Gastroesophageal sphincter (tissue), 4 donors: ENCODE measurements around the gene TPD52L1. TPM values are rescaled to one million over a fixed set of nuclear protein-coding genes. Genes with fewer than 3 reads are reported as not detected.

Source experiments
- ATAC-seq: fragments of 150-250 bp; one replicate; pipeline ENCODE4 v1.9.1; 2016; ENCODE audit warnings: mild to moderate bottlenecking, moderate library complexity
- H3K27ac ChIP-seq, 4 donors: fragments of 200-600 bp; sonication (generic) in 3 of 4; 1 replicate in 3 of 4; 2 replicates in 1 of 4; pipeline ENCODE4 v1.5.1; 2016 to 2019
- H3K27me3 ChIP-seq: fragments of 200-600 bp; sonication (generic); one replicate; pipeline ENCODE4 v1.5.1; 2019
- H3K36me3 ChIP-seq, 2 donors: fragments of 200-600 bp; sonication (generic); one replicate each; pipeline ENCODE4 v1.5.1; 2019; ENCODE audit warnings: control low read depth in 1 of 2
- H3K4me1 ChIP-seq, 3 donors: fragments of 200-600 bp; sonication (generic); 1 replicate in 2 of 3; 2 replicates in 1 of 3; pipeline ENCODE4 v1.5.1; 2016 to 2019; ENCODE audit warnings: control low read depth in 2 of 3
- H3K4me3 ChIP-seq, 2 donors: fragments of 200-600 bp; sonication (generic); one replicate each; pipeline ENCODE4 v1.5.1; 2019; ENCODE audit warnings: mild to moderate bottlenecking in 1 of 2, moderate library complexity in 1 of 2
- H3K9me3 ChIP-seq, 3 donors: fragments of 200-600 bp; sonication (generic); one replicate each; pipeline ENCODE4 v1.5.1; 2017 to 2019; ENCODE audit warnings: control low read depth in 2 of 3
- EP300 ChIP-seq: sonication (generic); formaldehyde crosslinking; IDR thresholded peaks from one replicate; pipeline ENCODE4 v1.6.1; 2017; ENCODE audit warnings: antibody characterized with exemption, mild to moderate bottlenecking
- POLR2A ChIP-seq, 2 donors: fragments of 450-650 bp; IDR thresholded peaks; one replicate each; pipeline ENCODE4 v1.6.1; 2017; ENCODE audit warnings: antibody characterized with exemption in 2 of 2, mild to moderate bottlenecking in 2 of 2, moderate library complexity in 1 of 2
- POLR2AphosphoS5 ChIP-seq: sonication (generic); formaldehyde crosslinking; IDR thresholded peaks from one replicate; pipeline ENCODE4 v1.6.1; 2017; ENCODE audit warnings: antibody characterized with exemption
- WGBS, 2 donors: methylation state at CpG; one replicate each; pipeline ENCODE4 v1.1.5; 2018; ENCODE audit warnings: low coverage in 1 of 2; 5-methylcytosine and 5-hydroxymethylcytosine counted together
- total RNA-seq, 4 donors: library from RNA; depleted of rRNA; stranded (reverse); fragments of >200 nt; gene quantifications; one replicate each; pipeline ENCODE4 v1.1.0, GENCODE V29; 2016
- TF ChIP-seq, protein P1 (sequence below), 4 experiments: fragments of 200-600 bp in 2 of 4; fragments of 450-650 bp in 2 of 4; sonication (generic) in 1 of 4; IDR thresholded peaks; one replicate each; pipeline ENCODE4 v1.5.1; 2017 to 2019; ENCODE audit warnings: antibody characterized with exemption in 4 of 4, mild to moderate bottlenecking in 2 of 4, moderate library complexity in 2 of 4

The TPD52L1 gene
- total RNA-seq, 4 donors from 2014 or later = 11.2 to 59.7 (median 20.2) TPM

DNA sequence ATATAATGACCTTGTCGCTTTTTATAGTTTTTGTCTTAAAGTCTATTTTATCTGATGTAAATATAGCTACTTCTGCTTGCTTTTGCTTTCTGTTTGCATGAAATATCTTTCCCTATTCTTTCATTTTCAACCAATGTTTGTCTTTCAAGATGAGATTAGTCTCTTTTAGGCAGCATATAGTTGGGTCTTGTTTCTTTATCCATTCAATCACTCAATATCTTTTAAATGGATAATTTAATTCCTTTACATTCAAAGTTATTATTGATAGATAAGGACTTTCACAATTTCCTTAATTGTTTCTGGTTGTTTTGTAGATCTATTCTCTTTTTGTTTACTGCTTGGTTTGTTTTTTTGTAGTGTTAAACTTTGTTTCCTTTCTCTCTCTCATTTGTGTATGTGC, 43.5 kb upstream of the TPD52L1 start:
- H3K9me3 ChIP-seq = peaks cover 0 to 35% (median 0%) of the 10 kb centered on the region in 3 donors
- H3K36me3 ChIP-seq = no peaks in the 10 kb centered on the region
- H3K4me3 ChIP-seq = no peak overlapping the region
- H3K27ac ChIP-seq = no peak overlapping the region
- TF ChIP-seq, protein P1, sequence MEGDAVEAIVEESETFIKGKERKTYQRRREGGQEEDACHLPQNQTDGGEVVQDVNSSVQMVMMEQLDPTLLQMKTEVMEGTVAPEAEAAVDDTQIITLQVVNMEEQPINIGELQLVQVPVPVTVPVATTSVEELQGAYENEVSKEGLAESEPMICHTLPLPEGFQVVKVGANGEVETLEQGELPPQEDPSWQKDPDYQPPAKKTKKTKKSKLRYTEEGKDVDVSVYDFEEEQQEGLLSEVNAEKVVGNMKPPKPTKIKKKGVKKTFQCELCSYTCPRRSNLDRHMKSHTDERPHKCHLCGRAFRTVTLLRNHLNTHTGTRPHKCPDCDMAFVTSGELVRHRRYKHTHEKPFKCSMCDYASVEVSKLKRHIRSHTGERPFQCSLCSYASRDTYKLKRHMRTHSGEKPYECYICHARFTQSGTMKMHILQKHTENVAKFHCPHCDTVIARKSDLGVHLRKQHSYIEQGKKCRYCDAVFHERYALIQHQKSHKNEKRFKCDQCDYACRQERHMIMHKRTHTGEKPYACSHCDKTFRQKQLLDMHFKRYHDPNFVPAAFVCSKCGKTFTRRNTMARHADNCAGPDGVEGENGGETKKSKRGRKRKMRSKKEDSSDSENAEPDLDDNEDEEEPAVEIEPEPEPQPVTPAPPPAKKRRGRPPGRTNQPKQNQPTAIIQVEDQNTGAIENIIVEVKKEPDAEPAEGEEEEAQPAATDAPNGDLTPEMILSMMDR (IDR thresholded peaks at IDR 0.05) = no peak
- no peak for TF ChIP-seq EP300
- no peak for TF ChIP-seq POLR2AphosphoS5
- TF ChIP-seq POLR2A (IDR thresholded peaks at IDR 0.05) = no peak
- no peaks in the 10 kb centered on the region for H3K4me1 ChIP-seq
- no peak for ATAC-seq
- 94 to 100% methylated on average over 1 of the region's 1 CpG for WGBS, 2 donors
- H3K27me3 ChIP-seq = no peaks in the 10 kb centered on the region

DNA sequence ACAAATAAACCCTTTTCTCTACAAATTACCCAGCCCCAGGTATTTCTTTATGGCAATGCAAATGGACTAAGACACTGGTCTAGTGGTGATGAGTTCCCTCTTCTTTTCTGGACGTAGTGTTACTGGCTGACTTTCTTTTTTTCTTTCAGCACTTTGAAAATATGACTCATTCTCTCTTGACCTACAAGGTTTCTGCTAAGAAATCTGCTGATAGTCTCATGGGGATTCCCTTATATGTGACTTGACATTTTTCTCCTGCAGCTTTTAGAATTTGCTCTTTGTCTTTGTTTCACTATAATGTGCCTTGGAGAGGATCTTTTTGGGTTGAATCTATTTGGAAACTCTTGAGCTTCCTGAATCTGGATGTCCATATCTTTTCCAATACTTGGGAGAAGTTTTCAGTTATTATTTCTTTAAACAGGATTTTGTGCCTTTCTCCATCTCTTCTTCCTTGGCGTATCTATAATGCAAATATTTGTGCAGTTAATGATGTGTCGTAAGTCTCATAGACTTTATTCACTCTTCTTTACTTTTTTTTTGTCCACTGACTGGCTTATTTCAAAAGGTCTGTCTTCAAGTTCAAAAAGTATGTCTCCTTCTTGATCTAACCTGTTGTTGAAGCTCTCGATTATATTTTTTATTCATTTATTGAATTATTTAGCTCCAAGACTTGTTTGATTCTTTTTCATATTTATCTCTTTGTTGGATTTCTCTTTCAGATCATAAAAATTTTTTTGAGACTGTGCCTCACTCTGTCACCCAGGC, 42.2 kb upstream of the TPD52L1 start:
- Histone ChIP-seq H3K36me3 (no peaks in the 10 kb centered on the region), H3K9me3 (peaks cover 0 to 35% (median 0%) of the 10 kb centered on the region in 3 donors), H3K27ac (no peak overlapping the region), H3K4me3 (no peak overlapping the region), H3K4me1 (no peaks in the 10 kb centered on the region), H3K27me3 (no peaks in the 10 kb centered on the region)
- WGBS, 2 donors = 85 to 86% methylated on average over 4 of the region's 4 CpGs
- ATAC-seq = no peak
- TF ChIP-seq POLR2AphosphoS5 (no peak), POLR2A (IDR thresholded peaks at IDR 0.05) (no peak), EP300 (no peak)
- TF ChIP-seq, protein P1 (IDR thresholded peaks at IDR 0.05) = no peak

DNA sequence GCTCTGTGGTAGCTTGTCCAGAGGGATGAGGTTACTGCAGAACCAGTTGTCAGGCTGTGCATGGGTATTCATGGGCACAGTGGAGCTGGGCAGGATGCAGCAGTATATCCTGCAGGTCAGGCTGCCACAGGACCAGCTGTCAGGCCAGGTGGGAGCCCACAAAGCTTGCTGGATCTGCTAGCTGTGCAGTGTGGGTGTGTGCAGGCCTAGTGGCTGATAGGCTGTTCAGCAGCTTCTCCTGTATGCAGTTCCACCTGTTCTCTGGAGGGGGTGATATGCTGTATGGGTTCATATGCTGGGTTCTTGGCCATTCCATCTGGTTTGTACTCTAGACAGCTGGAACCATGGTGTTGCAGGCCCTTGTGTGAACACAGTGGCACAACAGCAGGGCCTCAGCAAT, 40.6 kb upstream of the TPD52L1 start:
- Histone ChIP-seq H3K9me3 (peaks cover 0 to 35% (median 0%) of the 10 kb centered on the region in 3 donors), H3K27me3 (no peaks in the 10 kb centered on the region), H3K36me3 (no peaks in the 10 kb centered on the region), H3K4me3 (no peak overlapping the region), H3K4me1 (no peaks in the 10 kb centered on the region), H3K27ac (no peak overlapping the region)
- ATAC-seq = no peak
- TF ChIP-seq POLR2A (IDR thresholded peaks at IDR 0.05) = no peak
- no peak for TF ChIP-seq POLR2AphosphoS5
- no peak for TF ChIP-seq EP300
- TF ChIP-seq, protein P1 (IDR thresholded peaks at IDR 0.05) = no peak

DNA sequence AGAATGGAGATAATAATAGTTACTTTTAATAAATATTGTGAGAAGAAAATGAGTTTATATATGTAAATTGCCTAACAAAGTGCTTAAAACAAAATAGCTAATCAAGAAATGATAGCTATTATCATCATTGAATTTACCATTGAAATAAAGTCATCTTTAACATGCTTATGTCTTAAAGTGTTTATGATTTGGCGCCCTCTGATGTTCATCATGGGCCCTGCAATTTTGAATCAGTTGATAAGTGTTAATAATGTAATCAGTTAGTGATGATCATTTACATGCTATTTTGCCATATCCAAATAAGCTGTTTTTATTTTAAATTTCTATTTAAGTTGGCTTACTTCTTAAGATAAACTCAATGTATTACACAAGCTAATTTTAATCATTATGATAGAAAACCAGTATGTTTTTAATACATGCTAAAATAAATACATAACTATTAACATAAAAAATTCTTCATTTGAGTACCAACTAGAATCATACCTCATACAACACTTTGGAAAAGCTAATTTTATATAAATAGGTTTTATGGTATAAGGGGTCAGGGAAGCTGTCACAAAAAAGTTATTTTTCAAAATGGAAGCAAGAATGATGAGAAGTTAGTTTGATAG, 39.2 kb upstream of the TPD52L1 start:
- no peak for TF ChIP-seq POLR2A (IDR thresholded peaks at IDR 0.05)
- TF ChIP-seq, protein P1 (IDR thresholded peaks at IDR 0.05) = peak; percentile 72 to 84 (median 78)
- no peaks in the 10 kb centered on the region for H3K36me3 ChIP-seq
- H3K27ac ChIP-seq = no peak overlapping the region
- no peak overlapping the region for H3K4me3 ChIP-seq
- WGBS, 2 donors = 0% methylated on average over 1 of the region's 1 CpG
- ATAC-seq = no peak
- no peaks in the 10 kb centered on the region for H3K4me1 ChIP-seq
- no peaks in the 10 kb centered on the region for H3K27me3 ChIP-seq
- H3K9me3 ChIP-seq = peaks cover 0 to 28% (median 0%) of the 10 kb centered on the region in 3 donors

DNA sequence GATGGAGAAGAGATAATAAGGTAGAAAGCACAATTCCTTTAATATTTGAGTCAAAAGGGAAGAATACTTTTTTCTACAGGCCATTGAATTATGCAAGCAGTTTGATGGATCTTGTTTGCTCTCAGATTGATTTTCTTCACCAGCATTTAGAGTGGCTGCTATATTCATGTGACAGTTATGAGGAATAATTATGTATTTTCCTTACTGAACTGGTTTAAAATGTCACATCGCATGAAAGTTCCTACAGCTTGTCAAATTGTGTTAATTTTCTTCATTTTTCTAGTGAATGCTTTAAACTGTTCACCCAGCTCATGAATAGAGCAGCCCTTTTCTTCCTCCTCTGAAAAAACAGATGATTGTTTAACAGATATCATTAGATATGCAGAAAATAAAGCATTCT, 37.4 kb upstream of the TPD52L1 start:
- Histone ChIP-seq H3K9me3 (peaks cover 0 to 10% (median 0%) of the 10 kb centered on the region in 3 donors), H3K27me3 (no peaks in the 10 kb centered on the region), H3K27ac (no peak overlapping the region), H3K4me3 (no peak overlapping the region), H3K36me3 (no peaks in the 10 kb centered on the region), H3K4me1 (no peaks in the 10 kb centered on the region)
- WGBS, 2 donors = 67 to 92% methylated on average over 1 of the region's 1 CpG
- TF ChIP-seq EP300 (no peak), POLR2AphosphoS5 (no peak), POLR2A (IDR thresholded peaks at IDR 0.05) (no peak)
- TF ChIP-seq, protein P1 (IDR thresholded peaks at IDR 0.05) = no peak
- no peak for ATAC-seq
